Activated T-cell treated with anti-CD3 and anti-CD28 coated beads for 4 hours (primary cell): ENCODE results near the gene WDR5.

Experiments
- DNase-seq: peaks from one replicate; pipeline ENCODE4 v3.0.0-alpha.2; 2020

Gene WDR5

GRCh38 chr9:134174526-134175290 is 38.8 kb downstream of the WDR5 start:
- DNase-seq: no peak

DNA sequence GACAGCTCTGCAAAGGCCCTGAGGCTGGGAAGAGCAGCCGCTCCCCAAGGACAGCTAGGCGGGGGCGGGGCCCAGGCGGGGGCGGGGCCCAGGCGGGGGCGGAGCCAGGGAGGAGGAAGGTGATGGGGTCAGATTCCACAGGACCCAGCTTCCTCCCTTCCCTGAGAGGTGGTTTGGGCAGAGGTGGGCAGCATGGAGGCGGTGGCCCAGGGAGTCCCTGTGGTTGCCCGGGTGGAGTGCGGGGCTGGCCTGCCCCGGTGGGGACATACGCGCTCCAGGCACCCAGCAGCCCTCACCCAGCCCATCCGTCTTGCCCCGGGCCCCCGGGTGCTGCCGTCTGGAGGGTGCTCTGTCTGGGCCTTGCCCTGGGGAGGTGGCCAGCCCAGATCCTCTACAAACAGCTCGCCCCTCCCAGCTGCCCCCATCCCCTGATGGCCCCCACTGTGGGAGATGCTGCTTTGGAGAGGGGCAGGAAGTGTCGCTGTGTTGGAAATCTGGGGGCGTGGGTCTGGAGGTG is 39.5 kb downstream of the WDR5 start:
- DNase-seq: no peak

DNA sequence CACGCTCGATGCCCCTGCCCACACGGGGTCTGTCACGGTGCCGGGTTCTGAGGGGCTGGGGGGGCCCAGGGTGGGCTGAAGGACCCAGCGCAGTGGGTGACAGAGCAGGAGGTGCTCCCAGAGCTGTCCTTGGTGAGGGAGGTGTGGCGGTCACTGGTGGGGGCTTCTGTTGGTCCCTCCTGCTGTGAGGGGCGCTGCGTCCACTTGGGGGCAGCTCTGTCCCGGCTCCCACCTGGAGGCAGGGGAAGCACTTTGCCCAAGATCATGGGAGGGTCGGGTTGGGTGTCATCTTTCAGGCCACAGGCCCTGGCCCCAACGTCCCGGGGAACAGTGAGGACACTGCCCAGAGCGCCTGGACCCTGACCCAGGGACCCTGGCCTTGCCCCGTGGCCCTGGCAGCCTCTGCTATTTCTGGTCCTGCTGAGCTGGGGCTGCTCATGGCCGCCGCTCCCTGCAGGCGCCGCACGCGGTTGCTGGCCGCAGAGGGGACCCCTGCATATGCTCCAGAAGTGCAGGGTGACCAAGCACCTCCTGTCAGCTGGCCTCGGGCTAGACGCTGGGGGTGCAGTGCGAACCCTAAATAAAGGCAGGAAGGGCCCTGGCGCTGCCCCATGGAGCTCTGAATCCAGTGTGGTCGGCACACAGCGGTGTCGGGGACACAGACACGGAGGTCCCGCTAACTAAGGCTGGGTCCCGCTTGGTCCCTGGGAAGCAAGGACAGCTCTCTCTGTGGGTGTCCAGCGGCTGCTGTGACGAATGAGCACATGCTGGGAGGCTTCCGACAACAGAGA is 40.1 kb downstream of the WDR5 start:
- DNase-seq: no peak

DNA sequence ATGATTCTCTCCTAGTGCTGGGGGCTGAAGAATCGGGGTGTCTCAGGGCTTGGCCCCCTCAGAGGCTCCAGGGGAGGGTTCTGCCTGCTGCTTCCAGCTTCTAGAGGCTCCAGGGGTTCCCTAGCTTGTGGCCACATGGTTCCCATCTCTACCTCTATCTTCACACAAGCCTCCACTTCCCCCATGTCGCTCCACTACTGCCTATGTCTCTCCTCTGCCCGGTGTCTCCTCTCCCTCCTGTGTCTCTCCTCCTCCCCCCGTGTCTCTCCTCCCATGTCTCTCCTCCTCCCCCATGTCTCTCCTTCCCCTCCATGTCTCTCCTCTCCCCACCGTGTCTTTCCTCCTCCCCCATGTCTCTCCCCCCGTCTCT is 40.7 kb downstream of the WDR5 start:
- no peak for DNase-seq

DNA sequence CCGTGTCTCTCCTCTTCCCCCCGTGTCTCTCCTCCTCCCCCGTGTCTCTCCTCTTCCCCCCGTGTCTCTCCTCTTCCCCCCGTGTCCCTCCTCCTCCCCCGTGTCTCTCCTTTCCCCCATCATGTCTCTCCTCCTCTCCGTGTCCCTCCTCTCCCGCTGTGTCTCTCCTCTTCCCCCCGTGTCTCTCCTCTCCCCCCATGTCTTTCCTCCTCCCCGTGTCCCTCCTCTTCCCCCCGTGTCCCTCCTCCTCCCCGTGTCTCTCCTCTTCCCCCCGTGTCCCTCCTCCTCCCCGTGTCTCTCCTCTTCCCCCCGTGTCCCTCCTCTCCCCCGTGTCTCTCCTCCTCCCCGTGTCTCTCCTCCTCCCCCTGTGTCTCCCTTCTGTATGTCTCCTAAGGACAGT is 41.3 kb downstream of the WDR5 start:
- DNase-seq: no peak

DNA sequence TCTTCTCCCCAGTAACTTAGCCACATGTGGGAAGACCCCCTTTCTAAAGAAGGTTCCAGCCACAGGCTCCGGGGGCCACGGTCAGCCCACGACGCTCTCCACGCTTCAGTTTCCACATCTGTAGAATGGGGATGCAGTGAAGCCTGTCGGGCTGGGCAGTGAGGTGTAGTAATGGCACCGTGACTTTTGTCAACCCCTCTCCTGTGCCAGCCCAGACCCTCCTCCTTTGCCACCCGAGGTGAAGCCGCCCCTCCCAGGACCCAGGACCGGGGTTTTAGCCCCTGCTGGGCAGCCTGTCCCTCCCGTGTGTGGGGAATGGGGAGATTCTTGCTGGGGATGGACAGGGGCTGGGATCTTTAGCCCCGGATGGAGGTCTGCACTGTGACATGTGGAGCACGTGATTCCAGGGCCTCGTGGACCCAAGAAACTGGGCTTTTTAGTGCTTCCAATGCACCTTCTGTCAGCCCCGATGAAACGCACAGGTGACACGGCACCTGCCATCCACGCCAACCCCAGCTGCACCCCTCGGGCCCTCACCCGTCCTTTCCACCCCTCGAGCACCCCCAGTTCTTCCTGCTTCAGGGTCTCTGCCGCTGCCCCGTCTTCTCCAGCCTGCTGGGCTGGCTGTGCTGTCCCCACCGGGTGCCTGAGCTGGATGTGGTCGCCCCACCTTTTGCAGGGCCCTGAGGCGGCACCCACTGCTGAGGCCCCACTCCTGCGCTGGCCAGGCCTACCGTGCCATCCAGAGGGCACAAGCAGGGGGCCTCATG is 41.9 kb downstream of the WDR5 start:
- DNase-seq: no peak

DNA sequence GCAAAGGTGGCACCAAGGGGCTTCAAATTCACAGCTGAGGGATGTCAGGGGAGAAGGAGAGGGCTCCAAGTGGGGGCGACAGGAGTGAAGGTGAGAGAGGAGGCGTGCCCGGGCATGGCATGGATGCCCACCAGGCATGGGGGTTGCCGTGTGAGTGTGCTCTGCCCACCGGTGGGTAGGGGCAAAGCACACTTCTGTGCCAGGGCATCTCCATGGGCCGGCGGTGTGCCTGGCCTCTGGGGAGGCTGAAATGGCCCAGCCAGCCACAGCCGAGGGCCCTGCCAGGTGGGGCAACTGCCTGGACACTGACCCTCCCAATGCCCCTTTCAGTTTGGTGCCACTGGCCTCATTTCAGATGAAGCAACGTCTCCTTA is 42.5 kb downstream of the WDR5 start:
- no peak for DNase-seq

DNA sequence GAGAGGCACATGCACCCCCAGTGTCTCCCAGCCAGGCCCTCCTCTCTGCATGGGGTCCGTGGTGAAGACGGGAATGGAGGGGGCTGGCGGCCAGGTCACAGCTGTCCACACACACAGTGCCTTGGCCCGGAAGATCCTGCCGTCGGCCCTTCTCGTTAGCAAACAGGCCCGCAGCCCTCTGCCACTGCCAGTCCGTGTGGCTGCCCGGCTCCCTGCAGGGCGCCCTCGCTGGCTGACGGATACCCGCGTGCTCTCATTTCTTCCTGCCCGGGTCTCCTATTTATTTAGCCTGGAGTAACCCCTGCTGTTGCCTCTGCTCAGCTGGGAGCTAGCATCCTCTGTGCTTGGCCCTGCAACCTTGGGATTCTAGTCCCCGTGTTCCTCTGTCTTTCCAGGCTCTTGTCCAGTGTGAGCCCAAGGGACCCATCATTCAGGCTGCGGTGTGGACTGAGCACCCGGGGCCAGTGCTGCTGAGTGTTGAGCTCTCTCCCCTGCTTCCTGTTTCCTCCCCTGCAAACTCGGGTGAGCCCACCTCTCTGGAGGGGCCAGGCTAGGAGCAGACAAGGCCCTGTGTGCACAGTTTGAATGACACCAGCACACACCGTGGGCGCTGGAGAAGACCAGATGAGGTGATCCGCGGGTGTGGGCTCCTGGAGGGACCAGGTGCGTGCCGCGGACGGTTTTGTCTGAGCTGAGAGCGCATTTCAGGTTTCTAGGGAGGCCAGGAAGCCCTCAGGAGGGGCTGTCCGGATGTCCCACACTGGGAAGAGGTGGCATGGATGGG is 43.1 kb downstream of the WDR5 start:
- DNase-seq: no peak

DNA sequence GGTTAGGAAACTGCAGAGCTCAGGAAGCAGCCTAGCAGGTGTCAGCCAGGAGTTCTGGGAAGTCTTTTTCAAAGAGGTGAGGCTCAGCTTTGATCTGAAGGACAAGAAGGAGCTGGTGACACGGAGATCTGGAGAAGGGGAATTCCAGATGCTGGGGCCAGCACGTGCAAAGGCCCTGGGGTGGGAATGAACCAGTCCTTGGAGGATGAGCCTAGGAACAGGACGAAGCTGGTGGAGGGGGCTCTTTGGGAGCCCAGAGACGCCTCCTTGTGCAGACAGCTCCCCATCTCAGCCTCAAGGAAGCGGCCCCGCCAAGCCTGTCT is 43.7 kb downstream of the WDR5 start:
- DNase-seq: no peak

DNA sequence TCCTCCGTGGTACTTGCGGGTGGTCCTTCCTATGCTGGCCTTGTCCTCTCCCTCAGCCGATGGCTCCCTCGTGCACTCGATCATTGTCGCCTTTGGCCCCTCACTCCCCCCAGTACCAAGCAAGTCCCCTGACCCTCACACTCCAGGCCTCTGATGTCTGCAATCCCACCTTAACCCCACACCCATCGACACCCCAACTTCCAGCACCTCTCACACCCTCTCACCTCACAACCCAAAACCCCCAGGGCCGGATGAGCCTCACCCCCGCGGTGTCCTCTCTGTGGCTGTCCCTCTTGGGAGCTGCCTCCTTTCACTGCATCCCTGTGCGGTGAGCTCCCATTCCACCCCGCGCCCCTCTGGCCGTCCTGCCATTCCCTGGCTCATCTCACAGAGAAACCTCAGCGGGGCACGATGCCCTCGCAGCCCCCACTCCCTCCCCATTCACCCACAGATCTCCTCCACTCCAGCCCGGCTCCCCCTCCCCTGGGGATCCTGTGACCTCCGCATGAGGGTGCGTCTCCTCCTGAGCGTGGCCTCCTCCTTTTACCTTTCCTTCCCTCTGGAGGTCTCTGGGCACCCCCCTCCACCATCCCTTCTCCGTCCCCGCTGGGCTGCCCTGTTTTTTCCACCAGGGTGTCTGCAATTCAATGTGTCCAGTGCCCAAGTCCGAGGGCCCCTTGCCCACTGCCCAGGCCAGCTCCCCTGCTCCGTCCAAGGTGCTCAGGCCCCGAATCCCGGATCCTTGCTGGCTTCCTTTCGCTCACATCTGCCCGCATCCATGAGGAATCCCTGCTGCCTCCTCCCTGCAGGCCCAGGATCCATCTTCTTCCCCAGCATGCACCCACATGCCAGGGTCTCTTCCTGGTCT is 44.3 kb downstream of the WDR5 start:
- no peak for DNase-seq

DNA sequence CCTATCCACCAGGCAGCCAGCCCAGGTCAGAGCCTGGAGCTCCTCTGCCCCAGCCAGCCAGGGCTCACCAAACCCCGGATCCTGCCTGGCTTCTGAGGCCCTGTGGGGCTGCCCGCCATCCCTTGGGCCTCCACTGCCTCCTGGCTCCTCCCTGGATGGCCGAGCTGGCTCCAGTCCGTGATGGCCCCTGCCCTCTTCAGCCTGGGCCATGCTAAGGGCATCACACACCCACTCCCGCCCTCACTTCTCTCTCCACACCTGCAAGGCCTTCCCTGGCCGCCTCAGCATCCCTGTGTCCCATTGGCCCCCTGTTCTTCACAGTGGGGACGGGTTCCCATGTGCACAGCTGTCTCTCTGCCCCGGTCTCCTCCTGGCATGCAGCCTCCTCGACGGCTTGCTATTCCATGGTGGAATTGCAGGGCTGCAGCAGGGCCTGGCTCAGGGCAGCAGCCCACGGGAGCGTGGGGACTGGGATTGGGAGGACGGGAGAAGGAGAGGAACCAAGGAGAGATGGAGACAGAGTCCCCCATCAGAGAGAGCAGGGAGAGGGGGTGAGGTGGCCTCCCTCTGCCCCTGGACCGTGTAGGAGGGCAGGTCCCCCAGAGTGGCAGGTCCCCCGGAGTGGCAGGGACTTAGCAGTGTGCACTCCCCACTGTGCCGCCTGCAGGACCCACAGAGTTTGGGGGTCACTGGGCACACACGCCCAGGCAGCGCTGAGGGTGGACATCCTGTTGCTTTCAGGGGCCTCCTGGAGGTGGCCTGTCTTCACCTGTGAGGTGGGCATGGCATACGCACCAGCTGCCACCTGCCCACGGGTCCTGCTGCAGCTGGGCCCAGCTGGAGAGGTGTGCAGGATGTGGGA is 45.1 kb downstream of the WDR5 start:
- DNase-seq: no peak

DNA sequence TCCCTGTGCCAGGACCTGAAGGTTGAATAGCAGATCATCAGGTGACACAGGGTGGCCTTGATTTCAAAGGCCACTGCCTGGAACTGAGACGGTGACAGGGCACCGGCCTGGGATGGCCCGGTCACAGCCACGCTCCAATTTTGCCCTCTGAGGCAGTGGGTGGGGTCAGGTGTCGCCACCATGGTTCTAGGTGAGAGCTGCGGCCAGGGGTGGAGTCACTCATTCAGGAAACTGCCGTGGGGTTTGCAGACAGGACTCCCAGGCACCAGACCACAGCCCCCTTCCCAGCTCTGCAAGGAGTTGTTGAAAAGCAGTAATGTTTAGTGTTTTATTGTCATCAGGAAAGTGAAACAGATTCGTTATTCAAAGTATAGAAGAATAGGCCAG is 45.8 kb downstream of the WDR5 start:
- no peak for DNase-seq

DNA sequence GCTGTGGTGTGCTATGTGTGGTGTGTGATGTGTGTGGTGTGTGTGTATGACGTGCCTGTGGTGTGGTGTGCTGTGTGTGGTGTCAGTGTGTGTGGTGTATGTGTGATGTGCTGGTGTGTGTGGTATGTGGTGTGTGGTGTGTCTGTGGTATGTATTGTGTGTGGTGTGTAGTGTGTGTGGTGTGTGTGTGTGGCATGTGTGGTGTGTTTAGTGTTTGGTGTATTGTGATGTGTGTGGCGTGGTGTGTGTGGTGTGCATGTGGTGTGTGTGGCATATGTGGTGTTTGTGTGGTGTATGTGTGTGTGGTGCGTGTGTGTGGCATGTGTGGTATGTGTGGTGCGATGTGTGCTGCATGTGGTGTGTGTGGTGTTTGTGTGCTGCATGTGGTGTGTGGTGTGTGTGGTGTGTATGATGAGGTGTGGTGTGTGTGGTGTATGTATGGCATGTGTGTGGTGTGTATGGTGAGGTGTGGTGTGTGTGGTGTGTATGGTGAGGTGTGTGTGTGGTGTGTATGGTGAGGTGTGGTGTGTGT is 46.7 kb downstream of the WDR5 start:
- no peak for DNase-seq

DNA sequence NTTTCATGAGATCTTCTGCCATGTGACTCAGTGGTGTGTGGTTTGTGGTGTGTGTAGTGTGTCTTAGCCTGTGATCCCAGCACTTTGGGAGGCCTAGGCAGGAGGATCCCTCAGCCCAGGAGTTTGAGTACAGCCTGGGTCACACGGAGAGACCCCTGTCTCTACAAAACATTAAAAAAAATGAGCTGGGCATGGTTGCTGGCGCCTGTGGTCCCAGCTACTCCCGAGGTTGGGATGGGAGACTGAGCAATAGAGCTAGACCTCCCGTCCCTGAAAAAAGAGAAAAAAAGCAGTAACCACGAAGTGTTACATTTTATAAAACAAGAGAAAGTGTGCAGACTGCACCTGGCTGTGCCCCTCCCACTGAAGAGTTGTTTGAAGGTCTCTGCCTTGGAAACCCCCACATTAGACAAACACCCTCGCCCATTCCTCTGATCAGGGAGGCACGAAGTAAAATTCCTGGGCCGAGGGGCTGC is 49.7 kb downstream of the WDR5 start:
- DNase-seq: no peak

GRCh38 chr9:134186471-134187109 is 50.7 kb downstream of the WDR5 start:
- DNase-seq: no peak

- DNase-seq: no peak
These were observed 51.2 kb downstream of the WDR5 start for GRCh38 chr9:134187110-134187531.

GRCh38 chr9:134187891-134188385 is 52.1 kb downstream of the WDR5 start:
- no peak for DNase-seq

DNA sequence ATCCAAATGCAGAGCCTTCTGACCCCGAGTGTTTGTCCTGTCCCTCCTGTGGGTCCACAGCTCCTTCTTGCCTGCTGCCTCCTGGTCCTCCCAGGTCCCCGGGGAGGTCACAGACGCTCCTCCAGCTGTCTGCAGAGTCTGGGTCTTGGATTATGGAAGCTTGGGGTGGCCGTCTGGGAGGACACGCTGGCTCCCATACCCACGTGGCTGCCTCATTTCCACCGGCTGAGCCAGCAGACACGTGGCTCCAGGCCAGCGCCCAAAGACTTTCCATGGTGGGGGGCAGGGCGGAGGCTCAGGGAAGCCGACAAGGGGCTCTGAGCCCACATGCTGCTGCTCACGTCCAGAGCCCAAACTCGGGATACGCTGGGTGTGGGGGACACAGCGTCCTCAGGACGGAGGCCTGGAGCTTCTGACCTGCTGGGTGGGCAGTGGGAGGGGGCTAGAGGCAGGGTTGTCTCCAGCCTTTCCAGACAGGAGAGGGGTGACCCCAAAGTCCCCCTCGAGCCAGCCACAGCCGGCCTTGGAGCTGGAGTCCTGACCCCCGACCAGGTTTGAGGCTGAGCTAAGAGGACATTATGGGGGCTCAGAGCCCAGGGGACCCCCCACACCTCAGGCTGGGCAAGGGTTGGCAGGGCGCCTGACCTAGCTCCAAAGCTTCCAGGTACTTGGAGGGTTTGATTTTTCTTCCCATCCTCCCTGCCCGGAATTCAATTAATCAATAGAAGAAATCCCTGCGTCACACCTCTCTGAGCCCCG is 52.7 kb downstream of the WDR5 start:
- DNase-seq: no peak

GRCh38 chr9:134189145-134189469 is 53.2 kb downstream of the WDR5 start:
- no peak for DNase-seq
